GM18861 (cell line): Measurements from ENCODE around the gene SLC9A6.
A peak's percentile ranks its signal among the peaks of the same experiment; 100 is the strongest.
"Not testable (repeated sequence)": the region's sequence is repeated elsewhere in the genome, so short reads cannot be mapped to it uniquely, and the experiment has no call there.

Source experiments
- ATAC-seq: cut with Tn5 transposase; IDR thresholded peaks from one replicate; pipeline ENCODE4 v1.9.1; 2021; ENCODE audit not compliant: unreplicated experiment

The SLC9A6 gene

GRCh38 chrX:136028383-136028984 lies 43.2 kb downstream of the SLC9A6 start:
- peak; percentile 77 for ATAC-seq

DNA sequence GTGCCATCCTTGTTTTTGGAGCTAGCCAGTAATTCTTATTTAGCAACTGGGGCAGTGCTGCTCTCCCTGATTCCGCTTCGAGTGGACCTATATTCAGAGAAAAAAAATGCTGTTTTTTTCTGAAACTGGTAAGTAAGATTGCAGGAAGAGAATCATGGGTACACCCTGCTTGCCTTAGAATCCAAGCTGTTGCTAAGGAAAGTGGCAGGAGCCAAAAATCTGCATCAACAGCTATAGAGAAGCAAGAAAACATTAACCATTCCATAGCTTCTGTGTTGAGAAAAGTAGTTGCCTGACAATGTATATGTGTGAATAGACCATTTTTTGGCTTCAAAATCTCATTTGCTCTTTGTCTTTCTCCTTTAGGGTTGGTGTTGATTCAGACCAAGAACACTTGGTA lies 44.5 kb downstream of the SLC9A6 start:
- ATAC-seq = no peak

GRCh38 chrX:136030303-136031191 lies 45.3 kb downstream of the SLC9A6 start:
- no peak for ATAC-seq

DNA sequence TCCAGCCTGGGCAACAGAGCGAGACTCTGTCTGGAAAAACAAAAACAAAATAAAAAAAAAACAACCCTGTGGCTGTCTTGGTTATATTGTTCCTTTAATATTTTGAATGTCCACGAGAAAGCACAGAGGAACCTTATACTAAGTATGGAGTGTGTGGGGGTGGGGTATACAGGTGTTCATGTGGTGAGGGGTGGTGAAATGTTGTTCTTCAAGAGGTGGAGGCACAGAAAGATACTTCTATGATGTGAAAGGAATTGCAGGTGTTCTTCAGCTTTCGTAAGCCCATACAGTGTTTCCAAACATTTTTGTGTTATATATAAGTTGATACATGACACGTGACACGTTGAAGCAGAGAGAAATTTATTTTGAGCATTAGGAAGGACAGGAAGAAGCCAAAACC lies 46.4 kb downstream of the SLC9A6 start:
- no peak for ATAC-seq

DNA sequence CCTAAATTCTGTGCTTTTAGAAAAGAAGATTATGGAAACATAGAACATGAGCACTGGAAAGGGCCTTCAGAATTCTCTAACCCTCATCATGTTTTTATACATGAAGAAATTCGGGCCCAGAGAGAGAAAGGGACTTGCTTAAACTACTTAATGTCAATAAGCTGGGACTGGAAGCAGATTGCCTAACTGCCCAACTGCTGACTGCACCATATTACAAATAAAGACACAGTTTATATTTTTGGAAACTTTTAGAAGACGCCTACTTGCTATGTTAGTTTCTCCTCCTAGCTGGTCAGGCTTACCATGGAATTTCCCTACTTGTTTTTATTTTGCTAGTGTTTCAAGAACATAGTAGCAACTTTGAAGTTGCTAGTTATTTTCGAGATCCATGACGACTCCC lies 47.1 kb downstream of the SLC9A6 start:
- no peak for ATAC-seq

GRCh38 chrX:136034668-136035067 lies 49.4 kb downstream of the SLC9A6 start:
- ATAC-seq = no peak

DNA sequence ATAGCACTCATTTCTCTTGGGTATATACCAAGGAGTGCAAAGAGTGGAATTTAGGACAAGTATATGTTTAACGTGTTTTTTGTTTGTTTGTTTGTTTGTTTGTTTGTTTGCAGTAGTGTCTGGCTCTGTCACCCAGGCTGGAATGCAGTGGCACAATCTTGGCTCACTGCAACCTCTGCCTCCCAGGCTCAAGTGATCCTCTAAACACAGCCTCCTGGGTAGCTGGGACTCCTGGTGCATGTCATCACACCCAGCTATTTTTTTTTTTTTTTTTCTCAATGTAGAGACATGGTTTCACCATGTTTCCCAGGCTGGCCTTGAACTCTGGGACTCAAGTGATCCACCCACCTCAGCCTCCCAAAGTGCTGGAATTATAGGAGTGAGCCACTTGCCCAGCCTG lies 50.4 kb downstream of the SLC9A6 start:
- no peak for ATAC-seq

GRCh38 chrX:136039485-136039884 lies 54.2 kb downstream of the SLC9A6 start:
- ATAC-seq = no peak

GRCh38 chrX:136039968-136040367 lies 54.7 kb downstream of the SLC9A6 start:
- ATAC-seq = no peak

DNA sequence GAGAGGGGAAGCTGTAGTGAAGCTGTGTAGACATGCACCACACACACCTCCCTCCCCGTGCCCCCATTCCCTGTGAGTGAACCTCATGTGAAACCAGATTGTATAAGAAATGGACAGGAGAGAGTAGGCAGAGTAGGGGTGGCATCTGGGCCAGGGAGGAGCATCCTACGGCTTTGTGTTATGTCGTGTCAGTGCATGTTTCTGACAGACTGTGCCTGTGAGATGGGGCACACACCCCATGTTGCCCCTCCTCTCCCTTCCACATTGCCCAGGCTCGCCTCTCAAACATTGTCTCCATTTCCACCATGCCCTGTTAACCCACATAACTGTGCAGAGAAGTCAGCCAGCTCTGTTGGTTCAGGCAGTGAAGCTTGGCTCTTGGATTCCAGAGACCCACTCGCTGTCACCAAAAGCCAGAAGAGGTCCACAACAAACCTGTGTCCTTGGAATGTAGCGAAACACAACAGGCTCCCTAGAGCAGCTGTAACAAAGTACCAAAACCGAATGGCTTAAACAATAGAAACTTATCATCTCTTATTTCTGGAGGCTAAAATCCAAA lies 56.1 kb downstream of the SLC9A6 start:
- no peak for ATAC-seq

- ATAC-seq = no peak
Measured at GRCh38 chrX:136045008-136045407, 59.8 kb downstream of the SLC9A6 start.

DNA sequence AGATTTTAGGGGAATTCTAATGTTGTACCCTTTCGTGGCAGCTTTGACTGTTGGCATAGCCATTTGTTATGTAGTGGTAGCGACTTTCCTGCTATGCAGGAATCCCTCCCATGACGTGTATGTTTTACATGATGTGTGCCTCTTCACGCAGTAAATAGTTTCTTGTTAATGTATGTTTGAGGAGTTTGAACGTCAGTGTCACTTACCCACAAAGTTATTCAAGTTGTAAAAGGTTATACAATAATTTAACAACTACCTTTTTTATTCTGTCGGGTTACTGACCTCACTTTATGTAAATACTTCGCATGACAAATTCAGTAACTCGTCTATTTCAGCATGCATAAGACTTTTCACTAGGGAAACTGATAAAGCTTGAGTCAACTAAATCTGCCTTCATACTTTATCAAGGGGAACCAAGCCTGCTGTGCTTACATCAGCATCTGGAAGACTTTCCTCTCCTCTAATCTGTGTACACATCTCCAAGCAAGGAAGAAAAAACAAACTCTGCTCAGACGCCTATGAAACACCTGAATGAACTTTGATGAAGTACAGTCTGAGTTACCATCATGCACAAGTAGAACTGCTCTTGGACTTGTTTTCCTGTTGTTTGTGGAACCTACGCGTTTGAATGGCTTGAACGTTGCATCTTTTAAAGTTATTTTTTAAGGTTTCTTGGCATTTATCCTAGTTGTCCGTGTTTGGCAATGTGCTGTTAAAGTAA lies 61.2 kb downstream of the SLC9A6 start:
- ATAC-seq = no peak

GRCh38 chrX:136047016-136047642 lies 61.9 kb downstream of the SLC9A6 start:
- ATAC-seq = no peak

DNA sequence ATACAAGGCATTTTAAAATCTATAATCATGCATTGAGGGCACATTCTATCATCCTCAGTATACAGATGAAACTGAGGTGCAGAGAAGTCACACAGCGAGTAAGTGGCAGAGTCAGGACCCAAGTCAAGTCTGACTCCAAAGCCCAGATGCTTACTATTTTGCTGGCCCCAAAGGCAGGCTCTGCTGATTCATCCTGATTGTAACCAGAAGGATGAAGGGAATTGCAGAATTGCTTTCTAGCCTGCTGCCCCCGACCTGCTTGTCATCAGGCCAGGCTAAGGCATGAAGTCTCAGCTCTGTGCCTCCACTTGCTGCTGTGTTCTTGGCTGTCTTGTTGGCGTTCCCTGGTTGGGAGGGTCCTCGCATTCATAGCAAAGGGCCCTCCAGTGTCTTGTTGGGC lies 62.7 kb downstream of the SLC9A6 start:
- ATAC-seq = no peak

DNA sequence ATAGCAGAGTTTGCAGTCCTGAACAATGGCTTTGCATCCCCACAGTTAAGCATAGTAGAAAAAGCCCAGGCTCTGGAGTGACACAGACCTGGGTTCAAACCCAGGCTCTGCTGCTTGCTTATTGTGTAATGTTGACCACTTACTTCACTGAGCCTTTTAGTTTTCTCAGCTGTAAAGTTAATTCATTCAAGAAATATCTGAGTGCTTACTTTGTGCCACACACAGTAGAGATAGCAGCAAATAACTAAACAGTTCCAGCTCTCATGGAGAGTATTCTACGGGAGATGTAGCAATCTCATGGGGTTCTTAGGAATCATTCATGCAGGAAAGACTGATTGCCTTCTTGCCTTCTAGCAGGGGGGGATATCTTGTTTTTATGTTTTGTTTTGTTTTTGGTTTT lies 63.2 kb downstream of the SLC9A6 start:
- no peak for ATAC-seq

DNA sequence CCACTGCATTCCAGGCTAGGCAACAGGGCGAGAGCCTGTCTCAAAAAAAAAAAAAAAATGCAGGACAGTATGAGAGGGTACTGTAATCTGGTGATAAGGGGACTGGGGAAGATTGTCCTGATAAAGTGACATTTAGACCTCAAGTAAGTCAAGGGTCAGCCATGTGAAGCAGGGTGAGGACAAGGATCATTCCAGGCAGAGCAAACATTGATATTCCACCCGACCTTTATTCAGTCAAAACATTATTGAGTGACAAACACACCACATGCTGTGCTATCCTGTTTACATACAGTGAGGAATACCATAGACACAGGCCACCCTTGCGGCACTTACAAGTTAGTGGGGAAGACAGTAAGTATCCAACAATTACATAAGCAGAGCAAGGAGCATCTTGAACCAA lies 64.4 kb downstream of the SLC9A6 start:
- no peak for ATAC-seq

DNA sequence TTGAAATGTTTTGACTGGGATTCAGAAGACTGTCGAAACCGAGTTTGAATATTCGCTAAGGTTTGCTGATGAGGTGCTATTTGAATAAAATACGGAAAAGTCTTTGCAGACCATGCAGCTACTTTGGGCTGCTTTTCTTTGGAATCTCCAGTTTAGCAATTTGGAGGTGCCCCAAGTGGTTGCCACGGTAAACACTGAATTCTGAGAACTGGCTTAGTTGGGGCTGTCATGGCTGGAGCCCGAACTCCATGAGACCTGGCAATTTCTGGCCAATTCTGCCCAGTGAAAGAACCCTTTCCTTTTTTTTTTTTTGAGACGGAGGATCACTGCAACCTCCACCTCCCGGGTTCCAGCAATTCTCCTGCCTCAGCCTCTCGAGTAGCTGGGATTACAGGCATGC lies 65.6 kb downstream of the SLC9A6 start:
- not testable (repeated sequence) for ATAC-seq

DNA sequence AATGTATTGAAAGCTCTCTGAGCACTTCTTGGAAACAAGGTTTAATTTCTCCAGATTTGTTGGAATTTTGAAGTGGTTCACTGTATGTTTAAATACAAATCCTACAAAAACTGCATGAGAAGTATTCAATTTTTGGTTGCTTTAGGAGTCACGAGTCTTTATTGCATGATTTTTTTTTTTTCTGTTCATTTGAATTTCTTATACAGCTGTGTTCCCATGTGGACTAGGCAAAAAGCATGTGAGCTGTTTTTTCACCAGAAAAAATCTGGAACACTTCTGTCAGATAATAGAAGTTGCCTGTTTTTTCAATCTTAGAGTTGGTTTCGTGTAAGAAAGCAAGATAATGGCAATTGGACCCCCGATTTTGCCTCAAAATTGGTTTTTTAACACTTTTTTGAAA lies 66.4 kb downstream of the SLC9A6 start:
- ATAC-seq = no peak

- no peak for ATAC-seq
Measured at GRCh38 chrX:136055651-136056221, 70.5 kb downstream of the SLC9A6 start.

DNA sequence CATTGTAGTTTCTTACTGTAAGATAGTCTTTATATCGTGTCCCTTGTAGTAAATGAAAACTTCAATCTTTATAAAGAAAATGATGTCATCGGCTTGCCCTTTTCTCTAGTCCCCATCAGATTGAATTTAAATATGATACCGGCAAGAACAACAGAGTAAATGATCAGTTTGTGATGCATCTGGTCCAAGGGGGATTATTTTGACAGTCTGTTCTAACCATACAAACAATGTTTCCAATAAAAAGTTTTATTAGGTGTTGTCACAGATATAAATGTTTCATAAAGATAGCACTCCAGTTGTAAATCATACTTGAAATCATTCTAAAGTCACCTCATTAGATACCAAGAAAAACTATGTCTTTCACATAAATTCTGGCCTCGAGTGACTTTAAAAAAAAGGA lies 72.3 kb downstream of the SLC9A6 start:
- ATAC-seq = no peak

DNA sequence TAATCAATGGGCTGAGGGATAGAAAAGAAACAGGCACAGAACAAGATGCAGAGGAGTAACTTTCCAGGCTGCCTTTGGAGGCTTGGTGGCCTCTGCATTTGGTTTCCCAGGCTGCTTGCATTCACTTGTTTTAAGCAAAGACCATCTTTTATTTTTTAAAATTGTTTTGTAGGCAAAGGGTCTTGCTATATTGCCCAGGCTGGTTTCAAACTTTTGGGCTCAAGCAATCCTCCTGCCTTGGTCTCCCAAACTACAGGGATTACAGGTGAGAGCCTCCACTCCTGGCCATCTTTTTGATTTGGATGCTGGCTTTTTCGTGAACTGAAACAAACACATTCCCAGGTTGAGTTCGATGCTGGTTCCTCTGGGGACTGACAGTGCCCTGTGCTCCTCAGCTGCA lies 74.1 kb downstream of the SLC9A6 start:
- ATAC-seq = no peak
